RPMI7951 (cell line): ENCODE results near the gene CDH23. TPM values are rescaled to one million over a fixed set of nuclear protein-coding genes. Genes with fewer than 3 reads are reported as not detected.

ENCODE experiments used
- DNase-seq: peaks from one replicate; pipeline ENCODE4 v3.0.0-alpha.2; 2012; ENCODE audit warnings: low read depth
- total RNA-seq: library from RNA; depleted of rRNA; stranded (reverse); fragments of >200 nt; shearing (Covaris generic); gene quantifications from 2 replicates; pipeline ENCODE4 v1.2.3, GENCODE V29; 2014

CDH23 gene
- total RNA-seq, 1 experiment from 2014 or later, result not detected

- DNase-seq, result no peak
Observed at GRCh38 chr10:71440506-71441035, 43.9 kb downstream of the CDH23 start.

DNA sequence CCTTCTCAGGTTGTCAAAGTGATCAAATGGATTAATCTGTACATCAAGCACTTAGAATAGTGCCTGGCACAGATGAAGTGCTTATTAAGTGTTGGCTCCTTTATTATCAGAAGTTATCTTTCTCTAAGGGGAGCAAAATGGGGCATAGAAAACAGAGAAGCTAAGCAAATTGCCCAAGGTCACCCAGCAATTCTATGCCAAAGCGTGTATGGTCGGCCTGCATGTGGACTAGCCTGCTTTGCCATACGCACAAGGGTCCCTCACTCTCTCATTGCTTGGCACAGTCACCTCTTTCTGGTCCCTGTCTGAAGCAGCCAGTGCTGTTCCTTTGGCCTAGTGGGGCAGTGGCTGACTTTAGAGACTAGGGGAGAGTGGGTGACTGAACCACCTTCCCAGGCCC is 45.3 kb downstream of the CDH23 start:
- DNase-seq, result no peak

DNA sequence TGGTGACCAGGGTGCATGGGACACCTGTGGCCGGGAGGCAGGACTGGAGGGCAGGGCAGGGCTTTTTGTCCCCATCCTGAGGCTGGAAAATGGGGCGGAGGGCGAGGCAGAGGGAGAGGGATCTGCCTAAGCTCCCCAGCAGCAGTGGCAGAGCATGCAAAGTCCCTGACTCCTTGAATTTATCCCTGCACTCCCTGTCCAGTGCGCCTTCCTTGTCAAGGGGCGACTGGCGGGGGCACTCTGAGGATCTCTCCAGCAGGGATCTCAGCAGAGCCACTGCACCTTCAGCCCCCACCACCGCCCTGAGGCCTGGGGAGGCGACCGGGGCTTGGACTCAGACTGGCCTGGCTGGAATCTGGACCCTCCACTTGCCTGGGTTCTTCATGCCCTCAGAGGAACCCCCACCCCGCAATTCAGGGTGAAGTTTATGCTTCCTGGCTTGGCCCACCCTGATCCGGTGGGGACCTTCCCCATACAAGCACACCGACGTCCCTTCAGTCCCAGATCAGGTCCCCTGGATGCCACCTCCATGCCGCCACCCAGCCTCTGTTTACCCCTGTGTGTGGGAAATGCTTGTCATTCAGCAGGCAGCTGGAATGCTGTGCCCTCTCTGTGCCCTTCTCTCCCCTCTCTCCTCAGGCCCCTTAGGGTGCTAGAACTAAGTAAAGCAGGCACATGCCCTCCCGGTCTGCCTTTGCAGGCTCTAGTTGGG is 46.3 kb downstream of the CDH23 start:
- no peak for DNase-seq

DNA sequence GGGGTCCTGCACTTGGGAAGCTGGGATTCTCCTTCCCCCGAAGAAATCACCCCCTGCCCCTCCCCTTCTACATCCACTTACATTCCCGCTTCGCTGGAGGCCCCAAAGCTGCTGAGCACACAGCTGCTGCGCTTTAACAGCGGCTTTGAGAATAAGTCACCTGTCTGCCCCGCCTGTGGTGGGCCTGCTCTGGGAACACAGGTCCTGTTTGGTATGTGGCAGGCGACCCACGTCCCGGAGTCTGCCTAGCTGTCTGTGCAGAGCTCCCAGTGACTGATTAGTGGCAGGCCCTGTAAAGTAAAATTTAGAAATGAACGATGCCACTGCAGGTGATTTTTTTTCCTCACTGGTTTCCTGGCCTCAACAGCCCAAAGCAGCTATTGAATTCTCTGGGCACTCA is 47.0 kb downstream of the CDH23 start:
- no peak for DNase-seq

GRCh38 chr10:71444284-71445054 is 47.7 kb downstream of the CDH23 start:
- no peak for DNase-seq

DNA sequence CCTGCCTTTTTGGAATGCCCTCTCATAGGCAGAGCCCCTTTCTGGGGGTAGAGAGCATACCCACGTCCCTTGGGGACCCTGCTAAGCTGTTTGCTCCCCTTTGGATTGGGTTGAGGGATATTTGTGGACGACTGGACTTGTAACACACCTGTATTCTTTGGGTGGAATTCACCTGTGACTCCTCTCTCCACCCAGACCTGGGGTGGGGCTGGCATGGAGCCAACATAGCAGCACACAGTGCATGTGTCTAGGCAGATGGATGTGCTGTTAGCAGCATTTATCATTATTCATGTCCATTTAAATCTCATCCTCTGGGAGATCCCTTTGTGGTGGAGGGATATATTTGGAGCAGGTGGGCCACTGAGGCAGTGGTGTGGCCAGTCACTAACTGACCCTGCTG is 51.0 kb downstream of the CDH23 start:
- no peak for DNase-seq

- no peak for DNase-seq
Observed at GRCh38 chr10:71448146-71448545, 51.4 kb downstream of the CDH23 start.

GRCh38 chr10:71449026-71449425 is 52.3 kb downstream of the CDH23 start:
- DNase-seq, result no peak

DNA sequence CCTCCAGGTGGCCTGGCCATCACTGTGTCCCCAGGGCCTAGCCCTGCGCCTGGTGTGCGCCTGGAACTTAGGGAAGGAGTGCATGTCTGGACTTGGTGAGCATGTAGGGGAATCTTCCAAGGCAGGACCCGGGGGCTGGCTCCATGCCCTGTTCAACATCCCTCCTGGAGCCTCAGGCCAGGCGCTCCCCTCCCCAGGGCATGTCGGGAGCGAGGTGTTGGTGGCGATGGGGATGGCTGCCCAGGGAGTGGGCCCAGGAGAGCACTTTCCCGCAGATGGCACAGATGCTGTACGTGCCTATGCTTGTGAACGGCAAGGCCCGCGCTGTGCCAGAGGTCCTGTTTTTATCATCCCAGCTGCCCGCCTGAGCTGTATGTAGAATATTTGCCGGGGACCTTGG is 55.0 kb downstream of the CDH23 start:
- DNase-seq, result no peak

DNA sequence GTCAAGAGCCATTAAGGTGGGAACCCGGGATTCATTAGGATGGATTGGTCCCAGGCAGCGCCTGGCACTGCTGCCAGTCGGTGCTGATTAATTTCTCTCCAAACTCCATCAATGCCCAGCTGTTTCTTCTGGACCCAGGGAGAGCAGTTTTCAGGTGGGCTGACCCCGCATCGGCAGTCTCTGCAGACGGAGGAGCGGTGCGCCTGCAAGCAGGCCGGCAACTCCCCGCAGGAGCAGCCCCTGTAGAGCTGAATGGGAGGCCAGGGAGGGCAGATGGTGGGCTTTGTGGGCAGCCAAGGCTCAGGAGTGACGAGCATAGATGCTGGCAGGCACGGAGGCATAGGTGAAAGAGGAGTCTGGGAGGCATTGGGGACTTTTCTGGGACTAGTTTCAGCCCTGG is 56.5 kb downstream of the CDH23 start:
- no peak for DNase-seq

DNA sequence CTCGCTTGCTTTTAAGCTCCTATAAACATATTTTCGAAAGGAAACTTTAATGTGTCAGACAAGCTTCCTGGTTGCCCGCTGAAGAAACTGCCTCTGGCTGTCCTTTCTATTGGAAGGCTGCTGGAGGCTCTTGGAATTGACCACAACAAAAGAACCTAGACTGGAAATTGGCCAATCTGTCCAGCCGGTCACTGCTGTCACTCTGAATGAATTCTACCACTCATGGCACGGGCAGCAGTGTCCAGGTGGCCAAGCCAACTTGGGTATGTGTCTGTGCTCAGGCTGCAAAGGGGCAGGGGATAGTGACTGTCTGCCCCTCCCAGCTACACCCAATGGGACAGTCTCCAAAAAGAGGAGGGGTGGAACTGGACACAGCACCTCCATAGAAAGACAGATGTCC is 57.6 kb downstream of the CDH23 start:
- peak; percentile 27 for DNase-seq

DNA sequence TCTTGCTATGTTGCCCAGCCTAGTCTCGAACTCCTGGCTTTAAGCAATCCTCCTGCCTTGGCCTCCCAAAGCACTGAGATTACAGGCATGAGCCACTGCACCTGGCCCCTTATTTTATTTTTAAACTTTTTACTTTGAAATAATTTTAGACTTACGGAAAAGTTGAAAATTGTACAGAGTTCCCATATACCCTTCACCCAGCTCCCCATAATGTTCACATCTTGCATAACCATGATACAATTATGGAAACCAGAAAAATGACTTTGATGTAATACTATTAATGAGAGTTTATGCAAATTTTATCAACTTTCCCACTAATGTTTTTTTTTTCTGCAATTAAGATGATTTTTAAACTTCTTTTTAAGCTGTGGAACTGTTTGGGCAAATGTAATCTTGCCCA is 58.3 kb downstream of the CDH23 start:
- DNase-seq, result no peak

DNA sequence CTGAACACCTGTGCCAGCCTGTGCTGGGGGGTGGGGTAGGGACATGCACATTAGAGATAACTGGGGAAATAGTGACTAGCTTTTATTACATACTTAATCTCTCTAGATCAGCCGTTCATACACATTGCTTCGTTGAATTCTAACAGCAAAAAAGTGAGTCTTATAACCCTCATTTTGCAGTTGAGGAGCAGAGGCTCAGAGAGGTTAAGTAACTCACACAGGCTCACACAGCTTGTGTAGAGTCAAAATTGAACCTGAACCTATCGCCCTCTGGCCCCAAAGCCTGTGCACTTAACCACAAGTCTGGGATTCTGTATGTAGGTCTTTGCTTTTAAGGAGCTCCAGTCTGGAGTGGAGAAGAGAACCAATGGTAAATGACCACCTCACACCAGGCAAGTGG is 59.9 kb downstream of the CDH23 start:
- DNase-seq, result no peak

DNA sequence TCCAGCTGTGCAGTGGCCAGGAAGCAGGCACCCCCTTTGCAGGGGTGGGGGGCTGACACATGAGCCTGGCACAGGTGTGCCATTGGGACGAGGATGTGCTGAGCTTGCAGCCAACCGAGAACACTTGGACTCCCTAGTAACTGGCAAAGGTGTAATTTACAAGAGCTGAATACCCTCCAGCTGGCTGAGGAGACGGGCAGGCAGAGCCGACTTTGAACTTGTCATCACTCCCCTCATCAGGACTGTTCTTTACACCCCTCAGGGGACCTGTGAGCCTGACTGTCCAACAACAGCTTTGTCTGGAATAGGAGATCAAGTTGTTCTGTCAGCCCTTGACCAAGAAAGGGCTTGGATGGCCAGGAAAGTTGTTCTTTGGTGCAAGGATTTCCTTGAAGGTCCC is 61.2 kb downstream of the CDH23 start:
- no peak for DNase-seq

DNA sequence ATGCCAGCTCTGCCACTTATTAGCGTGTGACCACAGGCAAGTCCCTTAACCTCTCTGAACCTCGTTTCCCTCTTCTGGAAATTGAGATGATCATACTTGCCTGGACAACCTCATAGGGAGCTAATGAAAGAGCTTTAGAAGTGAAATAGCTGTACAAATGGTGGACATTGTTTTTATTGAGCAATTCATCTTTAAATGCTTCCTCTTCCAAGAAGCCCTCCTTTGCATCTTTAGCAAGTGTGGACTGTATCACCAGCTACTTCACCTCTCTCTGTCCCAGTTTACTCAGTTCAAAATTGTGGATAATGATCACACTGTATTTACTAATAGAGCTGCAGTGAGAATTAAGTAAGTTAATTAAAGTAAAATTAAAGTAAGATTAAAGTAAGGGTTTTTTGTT is 61.7 kb downstream of the CDH23 start:
- DNase-seq, result no peak

GRCh38 chr10:71459513-71459912 is 62.8 kb downstream of the CDH23 start:
- DNase-seq, result no peak

DNA sequence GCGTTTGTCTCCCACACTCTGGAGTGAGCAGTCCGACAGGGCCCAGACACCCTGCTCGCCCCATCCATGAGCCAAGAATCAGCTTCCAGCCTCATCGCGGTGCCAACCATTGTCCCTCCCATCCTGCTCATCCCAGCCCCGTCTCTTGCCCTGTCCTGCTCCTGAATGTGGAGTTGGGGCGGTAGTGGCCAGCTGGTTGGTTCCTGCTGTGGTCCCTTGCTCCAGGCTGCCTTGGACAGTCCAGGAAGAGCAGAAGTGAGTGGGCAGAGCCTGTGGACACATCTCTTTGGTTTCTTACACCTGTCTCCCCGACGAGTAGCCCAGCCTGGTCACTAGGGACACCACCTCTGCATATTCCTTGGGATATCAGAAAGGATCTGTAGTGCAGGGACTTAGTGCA is 63.9 kb downstream of the CDH23 start:
- no peak for DNase-seq

GRCh38 chr10:71461457-71461856 is 64.7 kb downstream of the CDH23 start:
- no peak for DNase-seq

- DNase-seq, result no peak
Observed at GRCh38 chr10:71462062-71462935, 65.6 kb downstream of the CDH23 start.

- DNase-seq, result no peak
Observed at GRCh38 chr10:71463111-71463510, 66.4 kb downstream of the CDH23 start.

DNA sequence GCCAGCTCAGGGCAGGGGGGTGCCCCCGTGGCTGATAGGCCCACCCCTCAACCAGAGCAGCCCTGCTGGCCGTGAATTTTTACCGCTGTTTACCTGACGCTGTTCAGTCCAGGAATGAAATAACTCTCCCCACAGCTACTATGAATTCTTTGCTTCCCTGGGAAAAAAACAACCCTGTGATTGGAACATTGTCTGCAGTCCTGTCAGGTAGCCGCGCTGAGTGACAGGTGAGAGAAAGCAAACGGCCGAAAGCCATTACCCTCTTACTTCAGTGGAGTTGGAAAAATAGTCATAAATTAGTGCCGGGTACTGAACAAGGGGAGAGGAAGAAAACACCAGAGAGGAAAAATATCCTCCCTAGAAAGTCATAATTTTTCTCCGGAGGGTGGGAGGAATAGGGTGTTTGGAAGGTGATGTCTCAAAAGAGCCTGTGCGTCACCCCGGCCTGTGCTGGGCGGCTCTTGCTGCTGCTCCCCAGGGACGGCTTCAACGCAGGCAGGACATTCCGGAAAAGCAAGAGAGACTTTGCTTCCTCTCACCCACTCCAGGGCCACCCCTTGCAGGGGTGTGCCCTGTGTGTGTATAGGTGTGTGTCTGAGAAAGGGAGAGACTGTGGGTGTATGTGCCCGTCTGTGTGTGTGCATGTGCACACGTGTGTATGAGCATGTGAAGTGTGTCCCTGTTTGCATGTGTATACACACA is 69.0 kb downstream of the CDH23 start:
- DNase-seq, result no peak

DNA sequence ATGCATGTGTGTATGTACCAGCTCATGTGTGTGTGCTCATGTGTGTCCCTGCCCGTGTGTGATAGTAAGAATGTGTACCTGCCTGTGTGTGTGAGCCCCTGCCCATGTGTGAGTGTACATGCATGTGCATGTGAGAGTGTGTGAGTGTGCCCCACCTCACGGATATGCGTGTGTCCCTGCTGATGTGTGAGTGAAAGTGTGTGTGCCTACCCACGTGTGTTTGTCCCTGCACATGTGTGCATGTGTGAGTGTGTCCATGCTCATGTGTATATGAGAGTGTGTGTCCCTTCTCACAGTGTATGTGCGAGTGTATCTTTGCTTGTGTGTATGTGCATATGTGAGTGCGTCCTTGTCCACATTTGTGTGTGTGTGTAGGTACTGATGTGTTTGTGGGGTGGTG is 69.6 kb downstream of the CDH23 start:
- no peak for DNase-seq
